Activated effector memory CD4-positive, alpha-beta T cell treated with Interleukin-2 at 50 U/mL for 16 hours (primary cell): ENCODE results near the gene NTNG2.
"Not testable (repeated sequence)": the region's sequence is repeated elsewhere in the genome, so short reads cannot be mapped to it uniquely, and the experiment has no call there.

ENCODE experiments used
- DNase-seq: peaks from one replicate; pipeline ENCODE4 v3.0.0-alpha.2; 2020

NTNG2 gene, protein sequence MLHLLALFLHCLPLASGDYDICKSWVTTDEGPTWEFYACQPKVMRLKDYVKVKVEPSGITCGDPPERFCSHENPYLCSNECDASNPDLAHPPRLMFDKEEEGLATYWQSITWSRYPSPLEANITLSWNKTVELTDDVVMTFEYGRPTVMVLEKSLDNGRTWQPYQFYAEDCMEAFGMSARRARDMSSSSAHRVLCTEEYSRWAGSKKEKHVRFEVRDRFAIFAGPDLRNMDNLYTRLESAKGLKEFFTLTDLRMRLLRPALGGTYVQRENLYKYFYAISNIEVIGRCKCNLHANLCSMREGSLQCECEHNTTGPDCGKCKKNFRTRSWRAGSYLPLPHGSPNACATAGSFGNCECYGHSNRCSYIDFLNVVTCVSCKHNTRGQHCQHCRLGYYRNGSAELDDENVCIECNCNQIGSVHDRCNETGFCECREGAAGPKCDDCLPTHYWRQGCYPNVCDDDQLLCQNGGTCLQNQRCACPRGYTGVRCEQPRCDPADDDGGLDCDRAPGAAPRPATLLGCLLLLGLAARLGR

DNA sequence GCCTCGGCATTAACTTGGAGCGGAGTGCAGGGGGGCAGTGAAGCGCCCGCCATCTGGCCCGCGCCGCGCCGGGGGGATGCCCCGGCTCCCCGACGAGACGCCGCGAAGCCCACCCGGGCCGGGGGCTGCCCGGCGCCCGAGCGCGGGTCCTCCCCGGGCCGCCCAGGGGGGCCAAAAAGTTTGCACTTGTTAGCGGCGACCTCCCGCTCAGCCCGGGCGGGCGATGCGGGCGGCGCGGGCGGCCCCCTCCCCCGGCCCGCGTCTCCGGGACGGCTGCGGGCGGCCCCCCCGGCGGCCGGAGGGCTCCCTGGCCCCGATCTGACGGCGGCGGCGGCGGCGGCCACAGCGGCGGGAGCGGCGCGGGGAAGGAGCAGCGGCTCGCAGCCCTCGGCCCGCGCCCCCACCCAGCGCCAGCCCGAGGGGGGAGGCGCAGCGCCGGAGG lies at the start of gene NTNG2:
NTNG2 (plus strand) TSS at position 316 of the 442 bp plus-strand sequence. CDS start 4,774 bp downstream, outside the sequence.
- no peak for DNase-seq

DNA sequence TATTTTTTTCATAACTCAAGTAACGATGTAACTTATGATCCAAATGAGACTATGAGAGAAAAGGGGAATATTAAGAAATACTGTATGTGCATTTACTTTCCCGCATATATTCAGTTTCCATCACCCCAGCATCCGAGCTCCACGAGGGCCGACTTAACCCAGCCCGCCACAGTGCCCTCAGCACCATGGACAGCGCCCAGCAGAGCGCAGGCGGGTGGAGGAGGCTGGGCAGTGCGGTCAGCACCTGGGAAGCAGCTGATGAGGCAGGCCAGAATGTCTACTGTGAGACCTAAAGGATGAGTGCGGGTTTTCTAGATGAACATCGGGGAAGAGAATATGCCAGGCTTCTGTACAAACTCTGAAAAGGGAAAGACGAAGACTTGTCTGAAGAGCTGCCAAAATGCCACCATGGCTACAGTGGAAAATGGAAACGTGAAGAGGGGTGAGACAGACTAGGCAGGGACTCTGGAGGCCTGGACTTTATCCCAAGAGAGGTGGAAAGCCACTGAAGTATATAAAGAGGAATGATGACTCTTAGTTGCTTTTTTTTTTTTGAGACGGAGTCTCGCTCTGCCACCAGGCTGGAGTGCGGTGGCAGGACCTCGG lies 47.7 kb upstream of the NTNG2 start:
- no peak for DNase-seq

DNA sequence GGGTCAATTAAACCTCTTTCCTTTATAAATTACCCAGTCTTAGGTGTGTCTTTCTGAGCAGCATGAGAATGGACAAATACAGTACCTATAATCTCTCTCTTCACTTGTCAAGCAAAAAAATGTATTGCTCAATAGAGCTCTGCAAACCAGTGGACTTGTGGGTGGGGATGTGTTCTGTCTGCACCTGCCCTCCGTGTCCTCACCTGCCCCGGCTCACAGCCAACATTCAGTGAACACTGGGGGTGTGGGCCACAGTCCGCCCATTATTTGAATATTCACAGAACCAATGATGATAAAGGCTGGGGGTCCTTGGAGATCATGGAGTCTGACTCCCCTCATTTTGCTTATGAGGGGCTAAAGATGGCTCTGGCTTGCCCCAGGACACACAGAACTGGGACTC lies 45.3 kb upstream of the NTNG2 start:
- no peak for DNase-seq

DNA sequence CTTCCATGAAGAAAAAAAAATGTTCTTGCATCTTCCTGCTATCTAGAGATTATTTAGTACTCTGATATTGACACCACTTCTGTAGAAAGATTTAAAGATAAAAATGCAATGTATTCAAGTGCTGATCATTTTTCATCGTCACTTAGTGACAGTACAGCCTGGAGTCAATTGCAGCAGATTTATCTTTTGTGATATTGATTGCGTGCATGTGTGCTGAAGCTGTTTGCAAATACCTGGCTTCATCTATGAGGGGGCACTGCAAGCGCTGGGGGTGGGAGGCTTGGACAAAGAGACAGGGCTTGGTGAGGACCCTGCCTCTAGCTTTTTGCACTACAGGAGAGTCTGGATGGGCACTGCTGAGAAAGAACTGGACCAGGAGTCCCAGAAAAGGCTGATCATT lies 44.2 kb upstream of the NTNG2 start:
- no peak for DNase-seq

DNA sequence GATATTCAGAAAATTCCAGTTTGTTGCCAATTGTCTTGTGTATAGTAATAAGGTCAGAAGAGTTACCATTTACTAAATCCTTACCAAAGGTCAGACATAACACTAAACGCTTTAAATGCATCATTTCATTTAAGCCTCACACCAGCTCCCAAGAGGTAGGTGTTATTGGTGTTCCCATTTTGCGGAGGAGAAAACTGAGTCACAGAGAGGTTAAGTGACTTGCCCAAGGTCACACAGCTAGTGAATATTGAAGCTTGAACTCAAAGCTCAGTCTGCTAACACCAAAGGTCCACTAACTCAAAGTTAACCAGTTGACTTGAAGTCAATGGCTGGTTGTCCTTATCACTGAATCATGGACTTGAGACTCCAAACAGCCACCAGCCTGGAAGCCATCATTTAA lies 40.8 kb upstream of the NTNG2 start:
- DNase-seq = no peak

DNA sequence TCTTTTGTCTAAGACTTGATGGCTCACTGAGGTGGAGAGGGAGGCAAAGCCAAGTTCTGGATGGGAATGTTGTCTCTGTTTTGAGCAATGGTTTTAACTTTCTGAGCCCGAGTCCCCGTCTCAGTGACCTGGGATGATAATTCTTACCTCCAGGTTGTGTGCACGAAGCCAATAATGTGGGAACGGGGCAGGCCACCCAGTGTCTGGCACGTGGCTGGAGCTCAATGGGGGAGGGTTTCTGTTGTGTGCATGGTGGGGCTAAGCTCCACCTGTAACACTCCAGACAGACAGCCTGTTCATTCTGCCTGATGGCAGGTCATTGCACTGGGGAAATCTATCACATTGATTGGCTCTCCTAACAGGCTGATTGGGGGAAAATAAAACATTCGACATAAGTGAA lies 37.1 kb upstream of the NTNG2 start:
- no peak for DNase-seq

DNA sequence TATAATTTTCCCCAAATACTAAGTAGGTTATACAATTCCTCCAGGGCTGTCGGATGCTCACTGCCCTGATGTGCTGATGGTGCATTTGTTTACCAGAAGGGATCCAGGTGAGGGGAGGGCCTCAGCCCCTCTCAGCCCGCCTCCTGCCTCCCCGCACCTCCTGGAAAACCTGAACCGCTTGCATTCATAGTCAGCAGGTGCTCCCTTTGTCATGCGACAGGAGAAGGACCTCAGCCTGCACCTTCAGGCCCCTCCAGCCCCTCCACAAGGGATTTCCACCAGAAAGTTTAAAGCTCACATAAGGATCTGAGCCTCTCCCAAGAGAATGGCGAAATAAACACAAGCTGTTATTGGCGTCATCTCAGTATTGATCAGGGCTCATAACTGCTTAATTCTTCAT lies 36.5 kb upstream of the NTNG2 start:
- no peak for DNase-seq

DNA sequence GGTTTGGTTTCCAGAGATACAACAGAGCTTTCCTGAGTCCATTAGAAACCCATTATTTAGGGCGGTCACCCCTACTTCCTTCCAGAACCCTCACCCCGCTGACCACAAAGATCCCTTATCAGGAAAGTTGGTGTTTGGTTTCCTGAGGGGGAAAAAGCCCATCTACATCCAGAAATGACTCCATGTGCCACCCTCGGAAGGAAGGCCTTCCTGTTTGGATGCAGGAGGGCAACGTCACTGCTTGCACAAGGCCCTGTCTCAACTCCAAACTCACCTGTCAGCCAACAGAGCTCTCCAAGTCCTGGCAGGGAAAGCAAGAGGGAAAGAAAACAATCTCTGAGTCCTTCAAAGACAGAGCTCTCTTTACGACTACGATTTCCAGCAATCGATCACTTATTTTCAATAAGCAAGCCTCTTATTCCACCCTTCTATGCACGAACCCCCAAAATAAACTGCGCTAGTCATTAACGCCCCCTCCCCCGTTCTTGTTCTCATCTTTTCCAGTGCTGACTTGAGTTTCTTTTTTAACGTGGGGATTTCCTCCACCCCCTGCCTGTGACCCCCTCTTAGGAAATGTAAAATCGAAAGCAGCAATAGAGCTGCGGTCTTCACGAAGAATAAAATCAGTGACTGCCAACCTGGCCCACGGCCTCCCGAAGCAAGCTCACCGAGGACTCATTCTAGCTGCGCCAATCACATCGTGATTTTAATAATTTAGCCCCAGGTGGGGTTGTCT lies 35.7 kb upstream of the NTNG2 start:
- no peak for DNase-seq

DNA sequence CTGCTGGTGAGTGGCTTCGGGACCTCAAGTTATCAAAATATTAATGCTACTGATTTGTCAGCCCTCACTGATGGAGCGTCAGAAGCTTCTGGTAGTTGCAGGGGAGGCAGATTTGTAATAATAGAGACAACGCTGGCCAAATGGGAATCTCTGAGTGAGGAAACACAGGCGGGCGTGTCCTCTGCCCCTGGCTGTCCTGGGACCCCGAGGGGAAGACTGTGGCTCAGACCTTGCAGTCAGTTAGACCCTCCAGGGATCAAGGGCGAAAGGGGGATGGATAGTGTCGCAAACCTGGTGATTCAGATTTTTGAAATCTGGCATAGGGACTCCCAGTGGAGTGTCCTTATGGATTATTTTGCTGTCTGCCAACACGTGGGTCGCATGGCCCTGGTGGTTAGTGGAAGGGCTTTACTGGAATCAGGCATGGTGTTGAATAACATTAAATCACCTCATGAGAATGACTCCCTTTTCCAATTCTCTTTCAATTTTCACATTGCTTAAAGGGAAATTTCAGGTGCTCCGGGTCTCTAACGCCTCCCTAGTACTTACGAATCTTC lies 35.1 kb upstream of the NTNG2 start:
- no peak for DNase-seq

DNA sequence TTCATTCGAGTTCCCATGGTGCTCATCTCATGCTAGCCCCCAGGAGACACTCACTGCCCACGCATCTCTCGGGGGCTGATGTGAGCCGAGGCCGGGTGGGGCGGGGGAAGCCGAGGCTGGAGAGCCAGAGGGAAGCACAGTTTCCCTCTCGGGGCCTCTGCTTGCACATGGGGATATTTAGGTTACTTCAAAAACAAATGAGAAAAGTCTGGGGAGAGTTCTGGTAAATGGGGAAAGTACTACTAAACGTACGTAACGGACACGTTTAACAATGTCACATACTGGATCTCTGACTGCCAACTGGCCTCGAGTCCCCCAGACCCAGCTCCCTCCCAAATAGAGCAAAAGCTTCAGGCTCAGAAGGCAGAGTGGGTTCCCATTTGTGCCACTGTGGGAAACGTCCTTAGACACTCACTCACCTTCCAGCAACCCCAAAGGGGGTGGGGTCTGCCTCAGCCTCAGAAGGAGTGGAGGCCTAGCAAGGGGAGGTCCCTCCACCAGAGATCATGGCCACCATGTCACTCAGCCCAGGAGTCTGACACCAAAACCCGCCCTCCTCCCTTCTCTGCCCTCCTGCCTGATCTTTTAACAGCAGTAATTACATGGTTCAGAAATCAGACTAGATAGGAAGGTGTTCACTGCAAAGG lies 33.8 kb upstream of the NTNG2 start:
- no peak for DNase-seq

DNA sequence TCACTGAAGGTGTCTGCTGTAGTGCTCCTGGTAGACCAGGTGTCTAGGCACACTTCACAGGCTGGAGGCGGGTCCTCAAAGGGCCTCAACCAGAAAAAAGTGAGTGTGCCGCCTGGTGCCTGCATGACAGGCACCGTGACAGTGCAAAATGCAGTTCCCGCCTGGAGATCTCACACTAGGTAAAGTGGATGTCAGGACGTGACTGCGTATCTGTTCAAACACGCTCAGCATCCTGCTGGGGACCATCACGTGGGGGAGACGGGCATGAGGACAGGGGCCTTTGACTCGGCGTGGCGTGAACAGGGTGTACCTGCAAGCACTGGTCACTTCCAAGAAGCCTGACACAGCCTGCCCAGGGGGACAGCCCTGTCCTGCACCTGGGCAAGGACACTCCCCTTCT lies 32.3 kb upstream of the NTNG2 start:
- no peak for DNase-seq

DNA sequence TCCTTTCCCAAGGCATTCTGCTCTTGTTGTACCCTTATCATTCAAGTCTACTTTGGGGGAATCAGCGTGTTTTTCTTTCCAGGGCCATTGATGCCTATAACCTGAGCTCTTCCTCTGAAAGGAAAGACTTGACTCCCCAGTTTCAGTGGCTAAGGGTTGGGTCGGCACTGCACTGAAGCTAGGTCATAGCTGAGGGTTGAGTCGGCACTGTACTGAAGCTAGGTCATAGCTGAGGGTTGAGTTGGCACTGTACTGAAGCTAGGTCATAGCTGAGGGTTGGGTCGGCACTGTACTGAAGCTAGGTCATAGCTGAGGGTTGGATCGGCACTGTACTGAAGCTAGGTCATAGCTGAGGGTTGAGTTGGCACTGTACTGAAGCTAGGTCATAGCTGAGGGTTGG lies 27.8 kb upstream of the NTNG2 start:
- DNase-seq = not testable (repeated sequence)

DNA sequence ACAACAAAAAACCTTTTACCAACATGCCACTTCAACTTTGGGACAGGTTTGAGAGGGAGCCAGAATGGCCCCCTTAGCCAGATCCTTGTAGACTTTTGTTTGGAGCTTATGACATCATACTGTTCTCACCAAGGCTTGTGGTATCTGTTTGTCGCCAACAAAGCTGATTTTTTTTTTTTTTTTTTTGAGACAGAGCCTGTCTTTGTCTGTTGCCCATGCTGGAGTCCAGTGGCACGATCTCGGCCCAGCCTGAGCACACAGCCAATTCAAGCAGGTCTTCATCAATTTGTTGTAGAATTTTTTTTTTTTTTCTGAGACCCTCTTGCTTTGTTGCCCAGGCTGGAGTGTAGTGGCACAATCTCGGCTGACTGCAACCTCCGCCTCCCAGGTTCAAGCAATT lies 26.4 kb upstream of the NTNG2 start:
- DNase-seq = no peak

DNA sequence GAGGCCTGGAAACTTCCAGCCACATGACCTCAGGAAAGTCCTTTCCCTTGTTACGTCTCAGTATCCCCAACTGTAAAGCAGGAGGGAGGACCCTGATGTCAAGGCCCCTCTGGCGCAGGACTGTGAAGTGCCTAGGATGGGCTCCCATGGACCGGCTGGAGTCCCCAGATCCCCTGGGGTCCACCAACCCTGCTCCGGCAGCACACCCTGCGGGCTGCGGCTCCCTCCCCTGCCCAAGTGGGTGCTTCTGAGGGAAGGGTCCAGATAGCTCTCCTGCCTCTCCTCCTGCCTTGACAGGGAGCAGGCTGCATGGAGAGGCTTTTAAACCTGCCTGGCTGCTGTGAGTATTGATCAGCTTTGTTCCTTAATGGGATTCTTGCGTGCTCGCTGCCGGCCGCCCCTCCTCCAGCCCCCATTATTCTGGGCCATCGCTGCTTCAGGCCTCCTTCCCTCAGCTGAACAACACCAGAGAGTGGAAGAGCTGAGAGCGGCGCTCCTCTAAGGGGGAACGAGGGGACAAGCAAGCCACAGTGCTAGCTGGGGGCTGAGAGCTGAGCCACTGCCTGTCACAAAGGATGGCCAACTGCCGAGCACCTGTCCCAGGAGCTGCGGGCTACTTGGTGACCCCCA lies 25.6 kb upstream of the NTNG2 start:
- DNase-seq = no peak

DNA sequence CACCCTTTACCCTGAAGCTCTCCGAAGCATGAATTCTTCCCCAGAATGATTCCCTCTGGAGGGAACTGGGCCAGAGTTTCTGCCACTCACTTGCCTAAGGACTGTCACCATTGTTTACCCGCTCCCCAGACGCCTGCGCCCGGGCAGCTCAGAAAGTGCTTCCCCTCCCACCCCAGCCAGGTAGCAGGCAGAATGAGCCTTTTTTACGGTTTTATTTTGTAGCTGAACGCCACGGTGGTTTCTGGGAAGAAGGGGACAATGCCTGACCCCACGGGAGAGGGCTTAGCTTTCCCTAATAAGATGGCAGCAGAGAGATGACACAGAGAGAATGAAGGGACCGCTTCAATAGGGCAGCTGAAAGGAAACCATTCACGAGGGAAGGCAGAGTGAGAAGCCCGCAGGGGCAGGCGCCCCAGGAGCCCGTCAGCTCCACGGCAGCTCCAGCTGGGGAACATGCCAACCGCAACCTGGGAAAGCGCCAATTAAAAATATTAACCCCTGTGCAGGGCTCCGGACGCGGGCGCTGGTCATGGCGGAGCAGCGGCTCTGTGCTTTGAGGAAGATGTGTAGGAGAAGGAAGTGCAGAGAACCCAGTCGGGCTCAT lies 20.4 kb upstream of the NTNG2 start:
- DNase-seq = no peak

DNA sequence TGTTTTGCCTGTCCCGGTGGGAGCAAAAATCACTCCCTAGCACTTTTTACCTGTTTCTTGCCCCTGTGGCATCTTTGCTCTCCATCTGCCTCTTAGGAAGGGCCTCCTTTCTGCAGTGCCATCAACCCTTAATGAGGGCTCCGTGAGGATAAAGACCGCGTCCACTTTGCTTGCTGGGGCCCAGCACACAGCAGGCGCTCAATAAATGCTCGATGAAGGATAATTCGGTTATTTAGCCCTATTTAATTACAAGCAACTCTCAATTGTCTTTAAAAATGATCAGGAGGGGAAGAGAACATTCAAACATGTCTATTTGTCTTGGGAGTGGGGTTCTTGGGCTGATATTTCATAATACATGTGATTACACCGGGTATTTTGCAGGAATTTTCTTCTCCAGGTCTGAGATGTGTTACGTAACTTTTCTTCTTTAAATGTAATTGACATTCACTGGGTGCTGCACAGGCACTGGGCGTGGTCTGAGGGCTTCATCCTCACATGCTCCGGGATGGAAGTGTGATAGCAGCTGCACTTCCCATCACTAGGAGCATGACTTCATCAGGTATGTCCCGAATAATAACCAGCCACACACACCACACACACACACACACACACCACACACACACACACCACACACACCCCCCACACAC lies 19.8 kb upstream of the NTNG2 start:
- DNase-seq = no peak

DNA sequence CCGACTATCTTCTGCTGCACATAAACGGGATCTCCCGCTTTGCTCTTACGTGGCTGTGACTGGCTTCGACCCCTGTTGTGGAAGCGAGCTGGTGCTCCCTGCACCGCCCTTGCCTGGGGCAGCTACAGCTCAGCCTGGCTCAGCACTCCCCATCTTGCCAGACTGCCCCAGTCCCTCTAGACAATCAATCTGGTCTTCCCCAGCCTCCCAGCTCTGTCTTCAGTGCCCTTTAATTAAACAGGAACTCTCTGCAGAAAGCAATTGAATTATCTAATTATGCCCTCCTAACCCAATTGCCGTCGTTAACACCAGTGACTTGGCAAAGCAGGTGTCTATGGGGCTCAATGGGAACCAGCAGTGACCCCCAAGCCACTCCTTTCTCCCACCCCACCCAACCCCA lies 18.9 kb upstream of the NTNG2 start:
- DNase-seq = no peak

DNA sequence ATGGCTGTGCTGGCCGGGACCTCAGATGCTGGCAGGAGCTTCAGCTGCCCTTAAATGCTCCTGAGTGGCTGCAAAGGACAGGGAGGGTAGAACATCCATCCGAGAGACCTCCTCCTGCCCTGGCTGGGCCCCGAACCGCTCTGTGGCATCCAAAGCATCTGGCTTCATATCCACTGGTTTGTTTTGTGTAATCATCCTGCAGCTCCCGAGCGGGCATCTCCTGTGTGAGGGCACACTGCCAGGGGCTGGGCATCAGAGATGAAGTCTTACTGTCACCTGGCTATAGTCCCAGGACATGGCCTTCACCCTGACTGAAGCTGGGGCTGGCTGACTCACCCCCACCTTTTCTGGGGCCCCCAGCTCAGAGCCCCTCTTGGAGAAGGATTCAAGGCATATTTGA lies 18.5 kb upstream of the NTNG2 start:
- DNase-seq = no peak

DNA sequence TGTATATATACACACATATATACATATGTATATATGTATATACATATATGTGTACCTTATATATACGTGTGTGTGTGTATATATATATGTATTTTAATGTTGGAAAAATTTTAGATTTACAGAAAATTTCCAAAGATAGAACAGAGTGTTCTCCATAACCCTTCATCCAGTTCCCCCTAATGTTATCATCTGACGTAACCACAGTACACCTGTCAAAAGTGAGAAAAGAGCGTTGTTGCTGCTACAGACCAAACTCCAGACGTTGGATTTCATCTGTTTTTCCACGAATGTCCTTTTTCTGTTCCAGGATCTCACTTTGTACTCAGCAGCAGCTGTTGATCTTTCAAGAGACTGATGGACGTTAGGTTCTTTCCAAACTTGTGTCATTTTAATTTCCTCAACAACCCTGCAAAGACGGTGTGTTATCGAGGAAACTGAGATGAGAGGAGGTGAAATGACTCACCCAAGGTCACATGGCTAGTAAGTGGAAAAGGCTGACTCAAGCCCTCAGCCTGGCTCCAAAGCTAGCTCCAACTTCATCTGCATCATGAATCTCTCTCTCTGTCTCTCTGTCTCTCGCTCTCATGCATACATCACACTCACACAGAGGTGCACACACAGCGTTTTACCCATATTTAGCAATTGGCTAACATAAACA lies 17.0 kb upstream of the NTNG2 start:
- DNase-seq = no peak

DNA sequence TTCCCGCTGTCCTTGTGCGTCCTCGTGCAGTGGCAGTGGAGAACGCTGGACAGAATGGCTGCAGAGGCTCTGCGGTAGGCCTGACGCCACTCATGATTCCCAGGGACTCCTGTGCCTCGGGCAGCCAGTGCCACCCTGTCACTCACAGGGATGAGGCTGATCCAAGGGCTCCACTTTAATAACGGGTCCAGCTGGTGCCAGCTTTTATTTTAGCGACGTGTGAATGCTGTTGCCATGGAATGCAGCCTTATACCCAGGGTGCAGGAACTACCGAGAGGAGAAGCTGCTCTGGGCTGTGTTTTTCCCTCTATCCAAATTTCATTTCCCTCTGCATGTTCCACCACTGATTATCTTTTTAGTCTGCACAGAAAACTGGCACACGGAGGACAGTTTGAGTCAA lies 15.8 kb upstream of the NTNG2 start:
- DNase-seq = no peak

DNA sequence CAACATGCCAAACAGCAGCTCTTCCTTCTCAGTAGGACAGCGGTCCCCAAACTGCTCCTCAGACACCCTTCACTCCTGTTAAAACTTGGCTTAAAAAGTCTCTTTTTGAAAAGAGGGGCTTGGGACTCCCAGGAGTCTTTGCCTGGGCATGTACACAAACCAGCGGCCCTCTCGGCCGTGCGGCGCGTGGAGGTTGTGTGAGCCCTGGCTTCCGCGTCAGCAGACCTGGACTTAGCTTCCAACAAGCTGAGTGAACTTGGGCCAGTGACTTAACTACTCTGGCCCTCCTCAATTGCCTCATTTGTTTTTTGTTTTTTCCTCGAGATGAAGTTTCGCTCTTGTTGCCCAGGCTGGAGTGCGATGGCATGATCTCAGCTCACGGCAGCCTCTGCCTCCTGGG lies 15.3 kb upstream of the NTNG2 start:
- DNase-seq = no peak
